Astrocyte (in vitro differentiated cells and primary cell): Measurements from ENCODE around the gene RHOBTB1.

Experiments used
- CTCF ChIP-seq: IDR thresholded peaks from 2 replicates; pipeline ENCODE4 v1.5.1; 2011; ENCODE audit warnings: low read depth, mild to moderate bottlenecking, inconsistent platforms, low read length, moderate library complexity; ENCODE audit not compliant: insufficient read depth
- EZH2 ChIP-seq: IDR thresholded peaks from 2 replicates; pipeline ENCODE4 v1.6.1; 2012; ENCODE audit warnings: mild to moderate bottlenecking, low read length, inconsistent platforms; ENCODE audit not compliant: insufficient read depth

- TF ChIP-seq EZH2: no peak
- no peak for TF ChIP-seq CTCF
Observed at GRCh38 chr10:60870416-60870728, 73.6 kb downstream of the RHOBTB1 start.
